Esophagus muscularis mucosa (tissue), 4 donors: ENCODE results near the gene PLCXD3. TPM values are rescaled to one million over a fixed set of nuclear protein-coding genes. Genes with fewer than 3 reads are reported as not detected.

Experiments used
- DNase-seq: peaks from one replicate; pipeline ENCODE4 v3.0.0-alpha.2; 2017; ENCODE audit errors: extremely low spot score
- H3K27ac ChIP-seq, 4 donors: fragments of 200-600 bp; sonication (generic); replicated peaks in 1 of 4; 1 replicate in 3 of 4; 2 replicates in 1 of 4; pipeline ENCODE4 v1.5.1; 2016 to 2019; ENCODE audit warnings: mild to moderate bottlenecking in 1 of 4
- H3K27me3 ChIP-seq, 4 donors: fragments of 200-600 bp; sonication (generic); one replicate each; pipeline versions ENCODE4 v1.5.1 to v1.6.0; 2016 to 2019
- H3K36me3 ChIP-seq, 4 donors: fragments of 200-600 bp; sonication (generic); one replicate each; pipeline ENCODE4 v1.5.1; 2016 to 2019
- H3K4me1 ChIP-seq, 4 donors: fragments of 200-600 bp; sonication (generic); one replicate each; pipeline ENCODE4 v1.5.1; 2016 to 2019
- H3K4me3 ChIP-seq, 4 donors: fragments of 200-600 bp; sonication (generic); 1 replicate in 2 of 4; 2 replicates in 2 of 4; pipeline ENCODE4 v1.5.1; 2016 to 2019; ENCODE audit warnings: mild to moderate bottlenecking in 4 of 4, moderate library complexity in 1 of 4
- H3K9me3 ChIP-seq, 4 donors: fragments of 200-600 bp; sonication (generic); 1 replicate in 3 of 4; 2 replicates in 1 of 4; pipeline ENCODE4 v1.5.1; 2016 to 2019
- EP300 ChIP-seq: sonication (generic); formaldehyde crosslinking; IDR thresholded peaks from one replicate; pipeline ENCODE4 v1.6.1; 2017; ENCODE audit warnings: antibody characterized with exemption
- POLR2A ChIP-seq: fragments of 450-650 bp; IDR thresholded peaks from one replicate; pipeline ENCODE4 v1.6.1; 2017; ENCODE audit warnings: antibody characterized with exemption, moderate library complexity, mild to moderate bottlenecking, low read depth
- POLR2AphosphoS5 ChIP-seq, 2 donors: sonication (generic); formaldehyde crosslinking; IDR thresholded peaks; one replicate each; pipeline ENCODE4 v1.6.1; 2017; ENCODE audit warnings: antibody characterized with exemption in 2 of 2
- WGBS: methylation state at CpG from one replicate; pipeline ENCODE4 v1.1.5; 2018; 5-methylcytosine and 5-hydroxymethylcytosine counted together
- intact Hi-C: fragments of 100-400 bp; cut with DNase I; formaldehyde crosslinking; loops from one replicate; pipeline ENCODE4 v1.15.1; 2023
- total RNA-seq, 4 donors: library from RNA; depleted of rRNA; stranded (reverse); fragments of >200 nt; gene quantifications; one replicate each; pipeline versions ENCODE4 v1.1.0 to v1.2.1, GENCODE V29; 2016
- TF ChIP-seq, protein P1 (sequence below), 3 experiments: fragments of 200-600 bp in 2 of 3; fragments of 450-650 bp in 1 of 3; sonication (generic) in 2 of 3; IDR thresholded peaks; one replicate each; pipeline ENCODE4 v1.5.1; 2017 to 2019; ENCODE audit warnings: antibody characterized with exemption in 3 of 3, mild to moderate bottlenecking in 2 of 3, moderate library complexity in 1 of 3

PLCXD3 gene
- total RNA-seq, 4 donors from 2014 or later, result 1.1 to 3.0 (median 2.0) TPM

DNA sequence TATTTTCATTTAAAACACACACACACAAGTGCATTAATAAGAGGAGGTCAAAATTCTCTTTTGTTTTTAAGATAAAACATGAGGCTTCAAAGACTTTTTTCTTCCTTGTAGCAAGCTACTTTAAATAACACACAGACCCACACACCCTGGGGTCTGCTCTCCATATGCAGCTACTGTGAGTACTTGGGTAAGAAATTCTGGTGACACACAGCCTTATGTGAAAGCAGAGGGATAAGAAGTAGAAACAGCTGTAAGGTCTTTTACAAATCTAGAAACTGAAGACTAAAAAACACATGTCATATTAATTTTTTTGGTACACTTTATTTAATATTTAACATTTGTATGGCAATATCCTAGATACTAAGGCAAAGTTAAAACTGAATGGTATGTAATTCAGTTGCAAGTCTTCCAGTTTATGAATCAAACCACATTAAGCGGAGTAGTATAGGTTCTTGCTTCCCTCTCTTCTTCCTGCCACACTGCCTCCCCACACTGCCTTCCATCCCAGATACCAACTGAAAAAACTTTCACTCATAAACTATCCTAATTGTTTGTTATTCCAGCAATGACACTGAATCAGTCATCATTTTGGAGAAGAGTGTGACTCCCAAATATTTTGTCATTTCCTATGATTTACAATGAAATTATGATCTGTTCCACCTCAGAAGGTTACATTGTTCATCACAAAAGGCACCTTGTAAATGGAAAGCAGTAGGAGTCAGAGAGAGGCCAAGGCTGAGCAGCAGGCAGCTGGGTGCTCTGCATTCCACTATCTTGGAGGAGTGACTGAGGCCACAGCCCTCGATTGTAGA is 92.0 kb downstream of the PLCXD3 start:
- Histone ChIP-seq H3K36me3 (no peaks in the 10 kb centered on the region), H3K4me1 (peaks cover 0 to 13% (median 0%) of the 10 kb centered on the region in 4 donors), H3K9me3 (no peaks in the 10 kb centered on the region), H3K27me3 (no peaks in the 10 kb centered on the region), H3K27ac (no peak overlapping the region), H3K4me3 (no peak overlapping the region)
- TF ChIP-seq, protein P1, sequence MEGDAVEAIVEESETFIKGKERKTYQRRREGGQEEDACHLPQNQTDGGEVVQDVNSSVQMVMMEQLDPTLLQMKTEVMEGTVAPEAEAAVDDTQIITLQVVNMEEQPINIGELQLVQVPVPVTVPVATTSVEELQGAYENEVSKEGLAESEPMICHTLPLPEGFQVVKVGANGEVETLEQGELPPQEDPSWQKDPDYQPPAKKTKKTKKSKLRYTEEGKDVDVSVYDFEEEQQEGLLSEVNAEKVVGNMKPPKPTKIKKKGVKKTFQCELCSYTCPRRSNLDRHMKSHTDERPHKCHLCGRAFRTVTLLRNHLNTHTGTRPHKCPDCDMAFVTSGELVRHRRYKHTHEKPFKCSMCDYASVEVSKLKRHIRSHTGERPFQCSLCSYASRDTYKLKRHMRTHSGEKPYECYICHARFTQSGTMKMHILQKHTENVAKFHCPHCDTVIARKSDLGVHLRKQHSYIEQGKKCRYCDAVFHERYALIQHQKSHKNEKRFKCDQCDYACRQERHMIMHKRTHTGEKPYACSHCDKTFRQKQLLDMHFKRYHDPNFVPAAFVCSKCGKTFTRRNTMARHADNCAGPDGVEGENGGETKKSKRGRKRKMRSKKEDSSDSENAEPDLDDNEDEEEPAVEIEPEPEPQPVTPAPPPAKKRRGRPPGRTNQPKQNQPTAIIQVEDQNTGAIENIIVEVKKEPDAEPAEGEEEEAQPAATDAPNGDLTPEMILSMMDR (IDR thresholded peaks at IDR 0.05), result no peak
- no peak for TF ChIP-seq POLR2AphosphoS5 (IDR thresholded peaks at IDR 0.05)
- TF ChIP-seq POLR2A, result no peak
- no peak for TF ChIP-seq EP300
- no peak for DNase-seq
- WGBS, result 39% methylated on average over 2 of the region's 2 CpGs
- intact Hi-C loops, result no loop called here

DNA sequence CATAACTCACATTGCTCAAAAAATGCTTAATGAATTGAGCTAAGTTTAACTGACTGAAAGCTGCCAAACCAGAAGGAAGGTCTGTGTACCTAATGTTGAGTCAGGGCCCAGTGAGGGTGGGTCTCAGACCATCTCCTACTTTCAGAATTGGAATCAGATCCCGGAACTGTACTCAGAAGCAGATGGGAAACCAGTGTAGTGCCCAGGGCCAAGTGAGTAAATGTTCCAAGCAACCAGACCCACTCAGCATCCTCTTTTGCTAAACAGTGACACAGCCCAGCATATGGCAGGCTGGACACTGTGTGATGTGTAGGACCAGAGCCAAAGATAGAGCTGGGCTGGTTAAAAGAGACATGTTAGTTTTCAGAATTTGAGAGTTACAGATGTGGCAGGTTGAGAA is 94.1 kb downstream of the PLCXD3 start:
- Histone ChIP-seq H3K27me3 (no peaks in the 10 kb centered on the region), H3K4me1 (peaks cover 0 to 13% (median 0%) of the 10 kb centered on the region in 4 donors), H3K27ac (no peak overlapping the region), H3K4me3 (no peak overlapping the region), H3K36me3 (no peaks in the 10 kb centered on the region), H3K9me3 (no peaks in the 10 kb centered on the region)
- 67% methylated on average over 1 of the region's 1 CpG for WGBS
- intact Hi-C loops, result no loop called here
- DNase-seq, result no peak
- TF ChIP-seq EP300 (no peak), POLR2AphosphoS5 (IDR thresholded peaks at IDR 0.05) (no peak), POLR2A (no peak)
- TF ChIP-seq, protein P1 (IDR thresholded peaks at IDR 0.05), result no peak

DNA sequence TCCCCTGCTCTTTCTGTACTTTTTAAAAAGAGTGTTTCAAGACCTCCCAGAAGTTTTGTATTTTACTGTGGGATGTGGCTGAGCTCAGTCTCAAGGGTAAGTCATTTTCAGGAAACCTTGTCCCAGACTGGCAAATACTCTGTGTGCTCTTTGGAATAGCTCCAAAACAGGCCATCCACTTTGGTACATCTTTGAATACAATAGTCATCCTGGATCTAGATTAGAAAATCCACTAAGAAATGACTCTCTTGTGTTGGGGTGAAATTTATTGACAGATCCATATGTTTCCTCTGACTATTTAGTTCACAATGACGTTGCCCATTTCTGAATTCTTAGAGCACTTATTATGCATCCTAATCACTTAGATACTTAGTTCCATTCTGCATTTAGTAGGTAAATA is 95.2 kb downstream of the PLCXD3 start:
- H3K36me3 ChIP-seq, result no peaks in the 10 kb centered on the region
- intact Hi-C loops, result no loop called here
- no peak overlapping the region for H3K27ac ChIP-seq
- no peaks in the 10 kb centered on the region for H3K27me3 ChIP-seq
- 61% methylated on average over 1 of the region's 1 CpG for WGBS
- peaks cover 0 to 17% (median 0%) of the 10 kb centered on the region in 4 donors for H3K4me1 ChIP-seq
- DNase-seq, result no peak
- TF ChIP-seq EP300 (no peak), POLR2AphosphoS5 (IDR thresholded peaks at IDR 0.05) (no peak), POLR2A (no peak)
- TF ChIP-seq, protein P1 (IDR thresholded peaks at IDR 0.05), result no peak
- H3K9me3 ChIP-seq, result no peaks in the 10 kb centered on the region
- H3K4me3 ChIP-seq, result no peak overlapping the region

DNA sequence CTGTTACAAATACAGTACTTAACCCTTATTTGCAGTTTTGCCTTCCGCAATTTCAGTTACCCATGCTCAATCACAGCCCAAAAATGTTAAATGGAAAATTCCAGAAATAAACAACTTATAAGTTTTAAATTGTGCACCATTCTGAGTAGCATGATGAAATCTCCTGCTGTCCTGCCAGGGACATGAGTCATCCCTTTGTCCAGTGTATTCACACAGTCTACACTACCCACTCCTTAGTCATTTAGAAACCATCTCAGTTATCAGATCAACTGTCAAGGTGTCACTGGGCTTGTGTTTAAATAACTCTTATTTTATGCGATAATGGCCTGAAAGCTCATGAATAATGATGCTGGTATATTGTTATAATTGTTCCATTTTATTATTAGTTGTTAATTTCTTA is 95.8 kb downstream of the PLCXD3 start:
- no peak for DNase-seq
- Histone ChIP-seq H3K27me3 (no peaks in the 10 kb centered on the region), H3K36me3 (no peaks in the 10 kb centered on the region), H3K4me1 (peaks cover 0 to 17% (median 0%) of the 10 kb centered on the region in 4 donors), H3K9me3 (no peaks in the 10 kb centered on the region), H3K4me3 (no peak overlapping the region), H3K27ac (no peak overlapping the region)
- WGBS, result 90% methylated on average over 2 of the region's 2 CpGs
- intact Hi-C loops, result no loop called here
- no peak for TF ChIP-seq EP300
- TF ChIP-seq, protein P1 (IDR thresholded peaks at IDR 0.05), result no peak
- TF ChIP-seq POLR2AphosphoS5 (IDR thresholded peaks at IDR 0.05), result no peak
- TF ChIP-seq POLR2A, result no peak
